Amniotic epithelial cell (primary cell): ENCODE data around the gene RAP1GAP2.
"Not testable (repeated sequence)": the region's sequence is repeated elsewhere in the genome, so short reads cannot be mapped to it uniquely, and the experiment has no call there.

Experiments used
- DNase-seq: peaks from one replicate; pipeline ENCODE4 v3.0.0-alpha.2; 2010; ENCODE audit warnings: low read depth

The RAP1GAP2 gene

GRCh38 chr17:2885733-2886132 is 89.5 kb downstream of the RAP1GAP2 start:
- DNase-seq, result no peak

GRCh38 chr17:2888326-2888725 is 92.1 kb downstream of the RAP1GAP2 start:
- no peak for DNase-seq

DNA sequence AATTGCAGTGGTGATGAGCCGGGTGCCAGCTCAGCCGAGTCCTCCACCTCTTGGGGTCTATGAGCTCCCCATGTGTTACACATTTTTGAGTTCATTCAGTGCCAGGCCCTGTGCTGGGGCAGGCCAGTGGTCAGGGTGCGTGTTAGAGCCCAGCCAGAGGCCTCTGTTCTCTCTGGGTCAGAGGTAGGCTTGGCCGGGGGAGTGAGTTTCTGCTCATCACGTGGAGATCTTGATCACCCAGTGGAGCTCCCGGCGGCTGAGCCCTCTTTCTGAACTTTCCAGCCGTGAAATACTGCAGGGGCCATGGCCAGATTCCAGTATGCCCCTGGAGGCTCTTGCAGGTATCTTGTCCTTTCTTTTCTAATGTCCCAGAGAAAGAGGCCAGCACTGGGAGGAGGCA is 93.0 kb downstream of the RAP1GAP2 start:
- no peak for DNase-seq

DNA sequence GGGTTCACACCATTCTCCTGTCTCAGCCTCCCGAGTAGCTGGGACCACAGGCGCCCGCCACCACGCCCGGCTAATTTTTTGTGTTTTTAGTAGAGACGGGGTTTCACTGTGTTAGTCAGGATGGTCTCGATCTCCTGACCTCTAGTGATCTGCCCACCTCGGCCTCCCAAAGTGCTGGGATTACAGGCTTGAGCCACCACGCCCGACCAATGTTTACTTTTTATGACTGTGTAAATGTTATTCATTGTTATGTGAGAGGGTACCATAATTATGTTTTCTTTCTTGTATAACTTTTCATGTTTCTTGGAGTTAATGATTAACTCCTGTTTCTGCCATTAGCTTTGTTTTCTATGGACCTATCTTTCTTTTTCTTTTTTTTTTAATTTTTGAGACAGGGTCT is 94.5 kb downstream of the RAP1GAP2 start:
- DNase-seq, result not testable (repeated sequence)

GRCh38 chr17:2892305-2892971 is 96.2 kb downstream of the RAP1GAP2 start:
- peak; percentile 61 for DNase-seq

GRCh38 chr17:2893422-2893914 is 97.2 kb downstream of the RAP1GAP2 start:
- peak; percentile 21 for DNase-seq

GRCh38 chr17:2894782-2895181 is 98.5 kb downstream of the RAP1GAP2 start:
- no peak for DNase-seq

DNA sequence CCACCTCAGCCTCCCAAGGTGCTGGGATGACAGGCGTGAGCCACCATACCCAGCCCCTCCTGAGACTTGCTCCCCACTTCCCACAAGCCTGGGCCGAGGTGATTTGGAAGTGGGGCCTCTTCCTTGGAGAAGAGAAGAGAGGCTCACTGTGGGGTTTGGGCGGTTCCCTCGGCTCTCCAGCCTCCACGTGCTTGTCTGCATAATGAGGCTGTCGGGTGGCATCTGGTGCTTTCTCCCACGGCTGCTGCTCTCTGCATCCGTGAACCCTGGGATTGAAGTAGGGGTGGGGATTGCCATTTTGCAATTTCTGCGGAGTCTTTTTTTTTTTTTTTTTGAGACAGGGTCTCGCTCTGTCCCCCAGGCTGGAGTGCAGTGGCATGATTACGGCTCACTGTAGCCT is 101.4 kb downstream of the RAP1GAP2 start:
- DNase-seq, result no peak

DNA sequence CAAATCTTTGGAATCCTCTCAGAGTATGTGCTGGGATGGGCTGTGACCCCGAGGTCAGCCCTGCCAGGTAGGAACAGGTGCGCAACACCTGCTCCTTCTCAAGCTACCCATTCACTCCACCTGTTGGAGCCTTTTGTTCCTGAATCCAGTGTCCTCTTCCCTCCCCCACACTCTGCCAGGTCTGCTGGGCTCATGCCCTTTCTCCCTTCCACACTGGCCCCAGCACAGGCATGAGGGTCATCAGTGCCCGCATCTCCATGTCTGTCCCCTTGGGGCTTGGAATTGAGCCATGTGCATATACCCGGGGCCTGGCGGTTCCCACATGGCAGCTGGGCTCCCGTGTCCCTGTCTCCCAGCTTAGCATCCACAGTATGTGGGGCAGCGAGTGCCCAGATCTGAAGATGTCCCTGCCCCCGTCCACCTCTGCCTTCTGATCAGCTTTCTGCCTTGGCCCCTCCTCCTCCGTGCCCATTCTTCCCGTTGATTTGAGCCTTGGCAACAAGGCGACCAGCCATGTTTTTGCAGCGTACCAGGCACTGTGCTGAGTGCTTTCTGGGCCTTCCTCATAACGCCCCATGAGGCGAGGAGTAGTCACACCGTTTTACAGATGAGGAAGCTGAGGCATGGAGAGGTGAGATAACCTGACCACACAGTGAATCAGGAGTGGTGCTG is 102.2 kb downstream of the RAP1GAP2 start:
- no peak for DNase-seq

DNA sequence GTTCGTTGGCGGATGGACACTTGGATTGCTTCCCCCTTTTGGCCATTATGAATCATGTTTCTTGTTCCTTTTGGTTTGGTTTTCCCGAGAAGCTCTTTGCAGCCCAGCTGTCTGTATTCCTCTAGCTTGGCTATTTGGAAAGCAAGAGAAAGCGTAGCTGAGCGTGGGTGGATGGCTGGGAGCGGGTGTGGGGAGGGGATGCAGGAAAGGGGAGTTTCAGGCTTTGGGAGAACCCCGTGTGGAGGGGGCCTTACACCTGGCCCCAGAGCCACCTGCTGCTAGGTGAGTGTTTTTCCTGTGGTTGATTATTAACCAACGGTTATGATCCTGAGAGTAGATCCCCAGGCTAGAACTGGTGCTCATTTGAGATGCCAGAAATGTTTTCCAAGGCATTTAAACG is 103.7 kb downstream of the RAP1GAP2 start:
- no peak for DNase-seq

DNA sequence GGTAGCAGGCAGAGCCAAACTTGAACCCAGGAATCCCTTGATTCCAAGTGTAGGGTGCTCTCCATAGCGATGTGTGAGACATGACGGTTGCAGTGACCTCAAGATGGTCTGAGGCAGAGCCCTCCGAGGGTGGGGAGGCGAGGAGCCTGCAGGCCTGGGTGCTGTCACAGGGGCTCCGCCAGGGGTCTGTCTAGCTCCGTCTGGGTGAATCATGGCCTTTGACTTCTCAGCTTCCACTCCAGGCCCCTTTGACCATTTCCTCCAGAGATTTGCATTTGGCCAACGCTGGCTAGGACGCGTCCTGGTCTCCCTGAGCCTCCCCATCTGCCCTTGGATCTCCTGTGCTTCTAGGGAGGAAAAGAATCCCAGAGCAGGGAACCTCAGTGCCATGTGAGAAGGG is 104.6 kb downstream of the RAP1GAP2 start:
- DNase-seq, result no peak

DNA sequence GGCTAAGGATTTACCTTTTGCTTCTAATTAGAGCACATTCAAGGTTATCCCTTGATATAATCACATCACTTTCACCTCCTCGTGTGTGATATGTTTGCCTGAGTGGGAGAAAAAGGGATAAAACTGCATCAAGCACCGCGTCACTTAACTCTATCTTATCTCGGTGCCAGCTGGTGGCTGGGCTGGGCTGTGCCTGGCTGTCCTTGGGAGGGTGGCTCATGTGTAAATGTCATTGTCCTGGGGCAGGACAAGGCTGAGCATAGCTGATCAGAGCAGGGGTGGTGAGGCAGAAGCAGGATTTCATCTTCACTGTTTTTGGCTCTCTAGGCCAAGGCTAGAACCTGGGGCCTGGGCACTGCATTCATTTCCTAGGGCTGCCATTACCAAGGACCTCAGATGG is 105.3 kb downstream of the RAP1GAP2 start:
- DNase-seq, result no peak

DNA sequence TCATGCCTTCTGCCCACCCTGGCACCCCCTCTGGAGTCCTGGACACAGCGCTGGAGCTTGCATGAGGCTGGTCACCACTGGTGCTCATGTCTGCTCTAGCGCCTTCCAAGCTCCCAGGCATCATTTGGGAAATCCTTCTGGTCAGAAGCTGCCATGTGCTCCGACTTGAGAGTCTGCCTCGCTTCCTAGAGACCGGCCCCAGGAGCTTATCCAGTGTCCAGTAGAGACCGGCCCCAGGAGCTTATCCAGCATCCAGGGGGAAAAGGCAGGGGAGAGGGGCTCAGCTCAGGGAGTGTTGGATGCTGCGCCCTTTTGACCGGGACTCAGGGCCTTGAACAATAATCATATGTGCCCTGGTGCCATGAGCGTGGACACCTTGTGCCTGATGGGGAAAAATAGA is 106.3 kb downstream of the RAP1GAP2 start:
- DNase-seq, result no peak

GRCh38 chr17:2903193-2903974 is 107.1 kb downstream of the RAP1GAP2 start:
- DNase-seq, result no peak

- DNase-seq, result no peak
Measured at GRCh38 chr17:2904135-2904534, 107.9 kb downstream of the RAP1GAP2 start.

GRCh38 chr17:2905269-2905668 is 109.0 kb downstream of the RAP1GAP2 start:
- no peak for DNase-seq

DNA sequence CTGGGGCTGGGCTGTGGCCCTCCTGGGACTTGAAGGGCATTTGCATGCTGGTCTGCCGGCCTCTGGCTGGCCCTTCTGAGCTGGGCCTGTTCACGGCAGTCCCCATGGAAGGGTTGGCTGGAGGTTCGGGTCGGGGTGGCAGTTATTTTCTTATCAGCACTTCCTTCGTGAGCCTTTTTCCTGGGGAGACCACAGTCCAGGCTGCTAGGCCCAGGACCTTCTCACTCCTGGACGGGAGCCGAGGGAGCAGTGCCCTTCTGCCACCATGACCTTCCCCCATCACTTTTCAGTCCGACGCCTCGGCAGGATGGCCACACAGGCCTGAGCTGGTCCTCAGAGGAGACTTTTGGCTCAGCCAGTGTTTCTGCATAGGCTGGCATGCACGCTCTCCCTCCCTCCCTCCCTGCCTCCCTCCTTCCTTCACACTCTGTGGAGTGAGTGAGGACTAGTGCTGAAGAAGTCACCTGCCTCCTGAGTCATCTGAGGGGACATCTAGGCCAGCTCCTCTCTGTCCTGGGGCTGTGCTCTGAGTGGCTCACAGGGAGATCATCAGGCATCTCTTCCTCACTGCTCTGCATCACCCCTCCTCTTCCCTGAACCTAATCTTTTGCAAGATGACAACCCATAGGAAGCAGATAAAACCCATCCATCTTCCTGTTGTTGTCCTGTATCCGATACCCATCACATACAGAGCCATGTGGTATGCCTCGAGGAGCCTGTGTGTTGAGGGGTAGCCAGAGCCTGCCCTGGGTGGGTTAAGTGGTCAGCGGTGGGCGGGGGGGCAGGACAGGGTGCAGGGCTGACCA is 109.7 kb downstream of the RAP1GAP2 start:
- DNase-seq, result no peak

GRCh38 chr17:2906901-2907300 is 110.7 kb downstream of the RAP1GAP2 start:
- no peak for DNase-seq

DNA sequence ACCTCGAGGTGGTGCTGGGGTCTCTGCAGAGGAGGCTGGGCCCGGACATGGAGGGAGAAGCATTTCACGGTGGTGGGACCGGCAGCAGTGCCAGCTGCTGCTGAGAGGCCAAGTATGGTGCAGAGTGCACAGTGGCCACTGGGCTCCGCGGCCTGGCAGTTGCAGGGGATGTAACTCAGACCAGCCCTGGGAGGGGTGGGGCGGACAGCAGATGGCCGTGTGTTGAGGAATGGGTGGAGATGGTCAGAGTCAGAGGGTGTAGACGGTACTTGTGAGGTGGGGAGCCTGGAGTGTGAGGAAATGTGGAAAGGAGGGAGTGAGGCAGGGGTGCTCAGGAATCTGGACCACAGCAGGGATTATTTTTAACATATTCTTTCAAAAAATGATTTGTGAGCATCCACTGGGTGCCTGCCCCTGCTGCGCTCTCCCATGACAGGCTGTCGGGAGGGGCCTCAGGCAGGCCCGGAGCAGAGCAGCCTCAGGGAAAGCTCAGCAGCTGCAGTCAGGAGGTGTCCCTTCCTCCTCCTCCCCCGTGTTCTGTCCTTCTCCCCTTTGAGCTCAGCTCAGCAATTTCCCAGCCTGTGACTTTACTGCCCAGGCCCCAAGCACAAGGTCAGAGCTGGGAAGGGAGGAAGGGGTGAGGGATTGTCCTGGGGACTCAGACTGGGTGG is 113.1 kb downstream of the RAP1GAP2 start:
- DNase-seq, result no peak

- DNase-seq, result no peak
Measured at GRCh38 chr17:2909846-2910234, 113.6 kb downstream of the RAP1GAP2 start.

GRCh38 chr17:2911035-2911754 is 115.0 kb downstream of the RAP1GAP2 start:
- no peak for DNase-seq
